ENCODE results near the gene TUBGCP2.

TUBGCP2 gene, protein sequence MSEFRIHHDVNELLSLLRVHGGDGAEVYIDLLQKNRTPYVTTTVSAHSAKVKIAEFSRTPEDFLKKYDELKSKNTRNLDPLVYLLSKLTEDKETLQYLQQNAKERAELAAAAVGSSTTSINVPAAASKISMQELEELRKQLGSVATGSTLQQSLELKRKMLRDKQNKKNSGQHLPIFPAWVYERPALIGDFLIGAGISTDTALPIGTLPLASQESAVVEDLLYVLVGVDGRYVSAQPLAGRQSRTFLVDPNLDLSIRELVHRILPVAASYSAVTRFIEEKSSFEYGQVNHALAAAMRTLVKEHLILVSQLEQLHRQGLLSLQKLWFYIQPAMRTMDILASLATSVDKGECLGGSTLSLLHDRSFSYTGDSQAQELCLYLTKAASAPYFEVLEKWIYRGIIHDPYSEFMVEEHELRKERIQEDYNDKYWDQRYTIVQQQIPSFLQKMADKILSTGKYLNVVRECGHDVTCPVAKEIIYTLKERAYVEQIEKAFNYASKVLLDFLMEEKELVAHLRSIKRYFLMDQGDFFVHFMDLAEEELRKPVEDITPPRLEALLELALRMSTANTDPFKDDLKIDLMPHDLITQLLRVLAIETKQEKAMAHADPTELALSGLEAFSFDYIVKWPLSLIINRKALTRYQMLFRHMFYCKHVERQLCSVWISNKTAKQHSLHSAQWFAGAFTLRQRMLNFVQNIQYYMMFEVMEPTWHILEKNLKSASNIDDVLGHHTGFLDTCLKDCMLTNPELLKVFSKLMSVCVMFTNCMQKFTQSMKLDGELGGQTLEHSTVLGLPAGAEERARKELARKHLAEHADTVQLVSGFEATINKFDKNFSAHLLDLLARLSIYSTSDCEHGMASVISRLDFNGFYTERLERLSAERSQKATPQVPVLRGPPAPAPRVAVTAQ

DNA sequence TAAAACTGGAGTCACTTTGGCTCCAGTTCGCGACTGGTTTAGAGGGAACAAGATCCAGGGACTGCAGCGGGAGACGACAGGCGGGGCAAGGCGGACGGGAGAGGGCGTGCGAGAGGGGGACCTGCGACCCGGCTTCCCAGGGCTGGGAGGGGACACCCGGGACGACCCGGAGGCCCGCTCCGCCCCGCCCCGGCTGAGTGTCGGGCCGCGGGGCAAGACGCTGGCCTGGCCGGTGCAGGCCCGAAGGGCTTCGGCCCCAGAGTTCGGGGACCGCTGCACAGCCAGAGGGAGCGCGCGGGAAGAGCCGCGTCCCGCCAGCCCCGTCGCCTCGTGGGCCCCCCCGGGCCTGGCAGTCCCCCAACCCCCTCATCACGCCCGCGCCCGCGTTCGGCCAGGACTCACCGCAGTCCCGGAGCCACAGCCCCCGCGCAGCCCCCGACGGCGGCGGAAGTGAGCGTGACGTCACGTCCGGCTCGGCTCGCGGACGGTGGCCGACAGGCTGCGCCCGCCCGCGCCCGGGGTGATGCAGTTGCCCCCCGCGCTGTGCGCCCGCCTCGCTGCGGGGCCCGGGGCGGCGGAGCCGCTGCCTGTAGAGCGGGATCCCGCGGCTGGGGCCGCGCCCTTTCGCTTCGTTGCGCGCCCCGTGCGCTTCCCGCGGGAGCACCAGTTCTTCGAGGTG is at the start of gene TUBGCP2, which contains the start of gene ZNF511:
TUBGCP2 (minus strand) TSS at position 452 of the 679 bp plus-strand sequence. CDS start 5,931 bp downstream, outside the sequence.
ZNF511 (plus strand) TSS at position 494 of the 679 bp plus-strand sequence; CDS start at position 524, 30 bp downstream.
- DNase-seq, result peak; percentile 68

DNA sequence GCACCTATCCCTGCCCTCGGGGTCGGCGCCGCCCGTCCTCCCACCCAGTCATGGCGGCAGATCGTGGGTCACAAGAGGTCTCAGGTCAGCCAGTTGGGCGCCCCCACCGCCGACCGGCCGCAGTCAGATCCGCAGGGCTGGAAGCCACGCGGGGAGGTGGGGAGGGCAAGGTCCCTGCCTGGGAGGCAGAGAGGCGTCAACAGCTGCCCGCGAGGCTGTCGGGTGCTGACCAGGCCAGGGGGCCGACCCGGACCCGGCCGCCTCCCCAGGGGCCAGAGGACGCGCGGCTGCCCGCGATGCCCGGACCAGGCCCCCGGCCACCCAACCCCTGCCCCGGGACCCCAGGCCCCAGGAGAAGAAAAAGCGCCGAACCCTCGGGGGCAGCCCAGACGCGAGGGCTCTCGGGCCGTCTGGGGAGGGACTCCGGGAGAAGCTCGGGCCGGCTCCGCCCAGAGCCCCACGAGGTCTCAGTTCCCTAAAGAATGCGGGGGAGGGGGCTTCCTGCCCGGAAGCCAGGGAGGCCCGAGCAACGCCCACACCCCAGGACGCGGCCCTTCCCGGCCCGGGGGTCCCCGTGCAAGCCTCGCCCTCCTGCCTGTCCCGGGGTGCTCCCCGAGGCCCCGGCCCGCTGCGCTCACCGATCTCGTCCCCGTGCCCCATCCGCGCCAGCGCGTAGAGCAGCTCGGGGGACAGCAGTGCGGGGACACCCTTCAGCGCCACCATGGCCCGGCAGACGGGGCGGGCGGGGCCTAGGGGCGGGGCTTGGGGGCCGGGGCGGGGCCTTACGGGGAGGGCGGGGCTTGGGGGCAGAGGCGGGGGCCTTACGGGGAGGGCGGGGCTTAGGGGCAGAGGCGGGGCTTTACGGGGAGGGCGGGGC is 48.9 kb upstream of the TUBGCP2 start, which contains the start of gene FUOM:
FUOM (minus strand) TSS at position 735 of the 877 bp plus-strand sequence; CDS start at position 723, 12 bp downstream.
- peak; percentile 60 for DNase-seq

DNA sequence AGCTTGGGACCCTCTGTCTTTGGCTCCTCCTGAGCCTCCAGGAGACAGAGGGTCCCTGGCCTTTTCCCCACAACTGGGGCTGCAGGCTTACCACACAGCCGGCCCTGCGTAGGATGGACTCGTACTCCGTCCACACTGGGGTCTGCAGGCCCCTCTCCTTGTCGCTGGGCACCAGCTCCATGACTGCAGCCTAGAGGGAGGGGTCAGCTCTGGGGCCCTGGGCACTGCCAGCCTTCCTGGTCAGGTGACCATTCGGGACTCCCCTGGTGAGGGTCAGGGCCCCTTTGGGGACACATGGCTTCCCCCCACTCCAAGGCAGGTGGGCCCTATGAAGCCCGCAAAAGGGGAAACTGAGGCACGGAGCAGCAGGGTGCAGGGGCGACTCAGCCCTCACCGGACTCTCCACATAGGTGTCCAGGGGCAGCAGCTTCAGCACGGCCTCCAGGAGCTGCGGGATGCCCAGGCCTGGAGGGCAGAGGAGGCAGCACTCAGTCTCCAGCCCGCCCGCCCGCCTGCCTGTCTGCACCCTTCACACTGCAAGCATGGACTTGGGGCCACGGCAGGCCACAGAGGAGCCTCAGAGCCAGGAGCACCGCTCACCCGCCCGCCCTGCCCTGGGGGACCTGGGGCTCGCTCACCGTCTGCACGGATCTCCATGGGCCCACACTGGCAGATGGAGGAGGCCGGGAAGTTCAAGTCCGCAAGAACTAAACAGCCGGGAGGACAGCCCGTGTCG is 48.0 kb upstream of the TUBGCP2 start:
- no peak for DNase-seq

DNA sequence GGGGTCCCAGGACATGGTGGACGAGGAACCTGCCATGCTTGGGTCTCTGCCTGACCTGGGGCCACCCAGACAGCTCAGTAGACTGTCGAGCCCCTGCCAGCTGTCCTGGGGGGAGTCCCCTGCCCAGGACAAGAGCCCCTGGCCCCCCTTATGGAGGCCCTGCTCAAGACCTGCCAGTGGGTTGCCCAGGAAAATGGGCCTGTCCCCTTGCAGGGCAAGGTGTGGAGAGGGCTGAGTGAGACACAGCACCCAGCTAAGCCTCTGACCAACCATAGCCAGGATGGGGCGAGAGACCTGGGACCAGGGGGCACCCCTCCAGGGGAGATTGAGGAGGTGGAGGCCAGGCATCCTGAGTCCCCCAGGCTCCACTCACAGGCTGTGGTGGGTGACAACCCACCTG is 47.3 kb upstream of the TUBGCP2 start:
- no peak for DNase-seq

DNA sequence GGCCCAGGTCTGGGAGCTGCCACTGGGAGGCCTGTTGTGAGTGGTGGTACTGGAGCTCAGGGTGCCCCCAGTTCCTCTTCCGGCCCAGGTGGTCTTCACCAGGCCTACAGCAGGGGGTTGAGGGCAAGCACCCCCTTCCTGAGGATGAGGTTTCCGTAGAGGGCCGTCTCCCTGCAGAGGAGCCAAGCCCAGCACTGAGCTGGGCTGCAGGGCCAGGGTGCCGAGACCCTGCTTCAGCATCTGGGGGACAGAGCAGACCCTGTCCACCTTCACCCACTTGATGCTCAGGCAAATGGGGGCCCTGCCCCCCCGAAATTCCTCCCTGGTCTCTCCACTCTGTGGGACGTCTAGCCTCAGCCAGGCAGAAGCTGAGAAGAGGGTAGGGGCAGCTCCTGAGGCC is 46.6 kb upstream of the TUBGCP2 start:
- DNase-seq, result no peak

DNA sequence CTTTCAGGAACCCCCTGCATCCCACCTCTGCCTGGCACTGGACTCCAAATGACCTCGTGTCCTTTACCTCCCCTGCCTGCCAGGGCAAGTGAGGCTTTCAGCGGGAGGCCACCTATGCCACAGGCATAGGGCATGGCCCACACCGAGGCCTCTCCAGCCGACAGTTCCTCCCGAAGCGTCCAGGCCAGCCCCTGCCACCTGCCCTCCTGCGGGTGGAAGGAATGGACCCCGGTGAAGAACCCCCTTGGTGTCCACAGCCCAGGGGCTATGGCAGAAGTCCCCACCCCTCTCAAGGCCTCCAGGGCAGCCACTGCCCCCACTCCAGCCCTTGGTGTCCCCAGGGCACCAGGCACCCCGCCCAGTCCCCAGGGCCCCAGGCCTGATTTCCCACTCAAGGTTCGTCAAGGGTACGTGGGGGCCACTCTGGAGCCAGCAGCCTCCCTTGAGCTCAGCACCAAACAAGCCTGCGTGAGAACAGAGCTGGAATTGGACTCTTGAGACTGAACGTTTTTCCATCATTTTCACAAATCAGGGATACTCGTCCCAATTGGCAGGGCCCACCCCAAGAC is 46.1 kb upstream of the TUBGCP2 start:
- DNase-seq, result no peak

DNA sequence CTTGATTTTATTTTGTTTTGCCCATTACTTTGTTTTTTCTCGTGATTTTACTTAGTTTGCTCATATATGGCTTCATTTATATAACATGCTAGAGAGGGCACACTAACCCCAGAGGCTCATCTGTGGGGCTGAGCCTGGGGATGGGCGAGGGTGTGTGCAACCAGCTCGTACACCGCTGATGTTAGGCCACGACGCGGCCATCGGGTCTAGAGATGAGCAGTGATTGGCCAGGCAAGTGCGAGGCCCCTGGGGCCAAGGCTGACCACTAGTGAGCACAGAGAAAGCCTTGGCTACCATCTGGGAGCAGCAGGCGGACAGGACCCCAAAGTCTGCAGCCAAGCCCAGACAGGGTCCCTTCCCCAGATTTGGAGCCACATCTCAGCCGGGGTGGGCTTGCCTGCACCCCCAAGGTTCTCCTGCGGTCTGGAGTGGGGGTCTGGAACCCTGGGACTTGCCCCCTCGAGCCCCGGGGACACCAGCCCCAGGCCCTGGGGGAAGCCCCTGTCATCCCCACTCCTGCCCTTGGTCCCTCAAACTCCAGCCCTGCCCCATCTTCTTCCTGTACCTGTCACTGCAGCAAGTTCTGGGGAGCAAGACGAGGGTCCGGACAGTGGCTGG is 45.4 kb upstream of the TUBGCP2 start:
- no peak for DNase-seq

DNA sequence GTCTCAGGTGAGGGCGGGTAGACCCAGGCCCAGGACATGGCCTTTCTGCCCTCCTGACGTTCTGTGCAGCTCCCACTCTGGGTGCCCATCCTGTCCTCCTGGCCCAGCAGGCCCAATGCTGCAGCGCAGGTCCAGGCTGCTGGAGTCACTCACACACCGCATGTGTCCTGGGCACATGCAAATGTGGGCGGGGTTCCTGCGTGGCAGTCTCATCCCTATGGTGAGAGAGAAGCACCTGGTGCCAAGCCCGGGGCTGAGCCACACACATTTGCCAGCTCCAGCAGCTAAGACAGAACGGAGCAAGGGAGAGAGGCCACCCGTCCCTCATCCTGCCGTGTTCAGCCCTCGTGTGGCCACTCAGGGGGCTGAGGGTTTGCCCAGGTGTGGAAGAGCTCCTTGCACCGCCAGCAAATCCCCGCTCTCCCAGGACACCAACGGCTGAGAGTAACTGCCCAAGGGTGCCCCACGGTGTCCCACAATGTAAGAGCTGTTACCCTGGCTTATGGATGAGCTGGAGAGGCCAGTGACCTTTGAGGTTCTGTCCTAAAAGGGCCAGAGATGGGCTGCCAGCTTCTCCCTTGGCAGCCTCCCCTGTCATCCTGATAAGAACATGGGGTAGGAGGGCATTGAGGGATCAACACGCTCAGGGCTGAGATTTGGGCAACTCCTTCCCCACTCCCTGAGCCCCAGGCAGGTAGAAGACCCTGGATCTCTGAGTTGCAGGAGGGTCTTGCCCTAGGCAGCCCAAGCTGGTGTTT is 44.7 kb upstream of the TUBGCP2 start:
- DNase-seq, result no peak

DNA sequence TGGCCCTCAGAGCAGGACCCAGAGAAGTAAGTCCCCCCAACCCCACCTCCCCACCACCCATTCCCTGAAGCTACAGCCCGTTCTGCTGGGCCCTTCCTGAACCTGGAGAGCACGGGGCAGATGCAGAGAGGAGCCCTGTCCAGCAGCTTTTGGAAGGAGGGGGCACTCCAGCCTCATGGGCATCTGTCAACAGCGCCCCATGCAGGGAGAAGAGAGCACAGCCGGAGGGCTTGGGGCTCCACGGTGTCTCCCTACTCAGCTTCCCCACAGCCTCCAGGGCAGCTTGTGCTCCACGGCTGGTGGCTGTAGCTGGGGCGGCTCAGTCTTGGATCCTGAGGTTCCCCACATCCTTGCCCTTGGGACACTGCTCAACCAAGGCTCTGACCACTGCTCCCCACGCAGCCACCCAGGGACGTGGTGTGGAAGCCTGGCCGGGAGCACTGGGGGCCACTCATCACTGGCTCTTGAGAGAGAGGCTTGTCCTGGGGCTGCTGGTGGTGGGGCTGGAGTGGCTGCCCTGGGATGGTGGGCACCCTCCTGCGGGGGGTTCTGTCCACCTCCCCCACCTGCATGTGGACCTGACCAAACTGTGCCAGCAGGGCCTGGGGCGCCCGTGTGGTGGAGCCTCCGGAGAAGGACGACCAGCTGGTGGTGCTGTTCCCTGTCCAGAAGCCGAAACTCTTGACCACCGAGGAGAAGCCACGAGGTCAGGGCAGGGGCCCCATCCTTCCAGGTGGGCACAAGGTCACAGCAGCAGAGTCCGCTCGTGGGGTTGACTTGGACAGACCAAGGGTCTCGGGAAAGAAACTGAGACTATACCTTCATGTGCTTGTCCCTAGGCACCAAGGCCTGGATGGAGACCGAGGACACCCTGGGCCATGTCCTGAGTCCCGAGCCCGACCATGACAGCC is 43.0 kb upstream of the TUBGCP2 start:
- DNase-seq, result no peak

DNA sequence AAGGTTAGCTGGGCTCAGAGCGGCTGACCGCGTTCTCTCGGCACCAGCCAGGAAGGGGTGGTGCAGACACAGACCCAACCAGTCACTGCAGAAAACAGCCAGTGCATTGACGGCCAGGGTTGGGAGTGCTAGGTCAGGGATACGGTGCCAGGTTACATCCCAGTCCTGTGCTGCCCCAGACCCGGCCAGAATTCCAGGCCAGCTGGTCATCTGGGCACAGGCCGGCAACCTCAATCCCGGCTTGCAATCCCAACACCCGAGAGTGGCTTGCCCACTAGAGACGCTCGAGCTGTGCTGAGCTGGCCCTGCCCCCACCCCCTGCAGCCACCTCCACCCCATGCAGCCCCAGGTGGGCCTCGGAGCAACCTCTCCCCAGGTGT is 42.3 kb upstream of the TUBGCP2 start:
- no peak for DNase-seq

DNA sequence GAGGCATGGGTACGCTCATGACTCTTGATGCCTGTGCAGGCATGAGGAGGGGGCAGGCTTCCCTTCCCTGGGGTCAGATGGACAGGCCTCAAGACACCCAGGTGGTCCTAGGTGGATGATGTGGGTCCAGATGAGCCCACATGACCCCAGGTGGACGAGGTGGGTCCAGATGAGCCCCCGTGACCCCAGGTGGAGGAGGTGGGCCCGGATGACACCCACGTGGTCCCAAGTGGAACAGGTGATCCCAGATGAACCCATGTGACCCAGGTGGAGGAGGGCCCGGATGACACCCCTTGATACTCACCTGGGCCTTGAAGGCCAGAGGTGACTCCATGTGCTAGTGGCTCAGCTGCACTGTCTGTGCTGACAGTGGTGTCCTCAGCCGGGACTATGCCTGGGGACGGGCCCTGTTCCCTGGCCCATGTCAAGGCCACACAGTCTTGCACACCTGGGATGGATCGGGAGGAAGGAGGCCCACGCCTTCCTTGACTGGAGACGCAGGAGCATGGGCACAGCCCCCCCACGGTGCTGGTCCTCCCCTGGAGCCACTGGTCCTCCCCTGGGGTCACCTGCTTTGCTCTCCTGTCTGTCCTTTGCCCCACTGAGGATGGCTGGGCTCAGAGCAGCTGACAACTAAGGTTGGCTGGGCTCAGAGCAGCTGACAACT is 41.7 kb upstream of the TUBGCP2 start:
- no peak for DNase-seq

DNA sequence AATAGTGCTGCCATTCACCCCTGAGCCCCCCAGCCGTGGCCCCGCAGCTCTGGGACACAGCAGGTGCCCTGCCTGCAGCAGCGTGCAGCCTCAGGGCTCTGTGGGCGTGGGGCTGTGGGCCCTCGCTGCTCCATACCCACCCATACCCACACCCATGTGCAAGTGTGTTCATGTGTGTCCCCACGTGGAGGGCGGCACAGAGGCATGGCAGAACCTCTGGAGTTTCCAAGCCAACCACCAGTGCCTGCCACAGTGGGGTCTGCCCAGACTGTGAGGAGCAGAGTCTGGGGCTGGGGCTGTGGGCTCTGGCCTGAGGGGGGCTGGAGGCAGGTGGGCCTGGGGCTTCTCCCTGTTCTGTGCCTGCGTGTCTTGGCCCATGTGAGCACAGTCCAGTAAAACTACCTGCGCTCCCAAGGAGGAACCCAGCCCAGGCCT is 40.9 kb upstream of the TUBGCP2 start:
- DNase-seq, result no peak

DNA sequence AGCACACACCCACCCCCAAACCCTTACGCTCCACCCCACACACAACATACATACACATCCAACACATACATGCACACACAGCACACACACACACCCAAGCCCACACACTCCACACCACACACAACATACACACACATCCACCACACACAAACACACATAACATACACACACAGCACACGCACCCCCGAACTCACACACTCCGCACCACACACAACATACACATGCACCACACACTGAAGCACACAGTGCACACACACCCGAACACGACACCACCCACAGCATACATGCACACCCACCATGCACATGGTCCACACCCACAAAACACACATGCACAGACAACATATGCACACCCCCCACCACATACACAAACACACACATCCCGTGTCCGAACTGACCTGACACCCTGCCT is 40.5 kb upstream of the TUBGCP2 start:
- DNase-seq, result no peak

DNA sequence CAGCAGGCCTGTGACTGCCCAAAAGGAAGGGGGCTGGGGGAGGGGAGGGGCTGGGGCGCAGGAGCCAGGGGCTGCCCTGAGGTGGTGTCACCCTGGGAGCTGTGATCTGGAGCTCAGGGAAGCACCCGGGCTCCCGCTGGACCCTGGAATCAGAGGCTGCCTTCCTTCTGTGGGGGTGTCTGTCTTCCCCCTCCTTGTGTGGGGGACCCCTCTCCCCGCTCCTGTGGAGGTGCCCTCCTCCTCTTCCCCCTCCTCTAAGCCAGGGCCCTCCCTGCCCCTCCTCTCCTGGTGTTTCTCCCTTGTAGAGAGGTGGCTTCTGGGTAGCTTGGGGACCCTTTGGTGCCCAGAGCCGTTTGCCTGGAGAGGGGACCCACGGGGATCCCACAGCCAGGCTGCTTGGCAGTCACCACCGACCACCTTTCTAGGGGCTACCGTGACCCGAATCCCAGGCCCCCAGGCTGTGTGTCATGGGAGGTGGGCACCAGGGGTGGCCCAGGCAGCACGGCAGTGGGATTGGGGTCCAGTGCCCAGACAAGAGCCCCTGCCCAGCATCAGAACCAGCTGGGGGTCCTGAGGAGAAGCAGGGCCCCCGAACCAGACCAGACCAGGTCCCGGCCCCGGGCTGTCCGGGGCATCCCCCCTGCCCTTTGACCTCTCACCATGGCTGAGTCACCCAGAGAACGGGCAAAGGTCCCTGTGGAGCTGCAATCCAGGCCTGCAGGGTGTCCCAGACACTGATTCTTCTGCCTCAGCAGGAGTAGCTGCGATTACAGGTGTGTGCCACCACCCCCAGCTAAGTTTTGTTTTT is 39.2 kb upstream of the TUBGCP2 start:
- DNase-seq, result no peak

DNA sequence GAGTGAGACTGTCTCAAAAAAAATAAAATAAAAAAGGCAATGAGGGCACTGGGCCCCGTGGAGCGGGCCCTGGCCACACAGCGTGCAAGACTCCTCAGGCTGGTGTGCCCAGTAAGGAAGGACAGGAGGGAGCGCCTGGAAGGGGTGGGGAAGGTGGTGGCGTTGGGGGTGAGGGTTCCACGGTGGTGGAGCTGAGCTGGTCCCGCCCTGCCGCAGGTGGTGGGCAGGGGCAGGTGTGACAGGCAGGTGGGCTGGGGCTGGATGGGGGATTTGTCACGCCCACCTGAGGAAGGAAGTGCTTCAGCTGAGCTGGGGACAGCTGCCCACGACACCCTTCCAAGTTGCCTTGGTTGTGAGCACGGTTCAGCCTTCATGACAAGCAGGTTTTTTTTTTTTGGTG is 37.7 kb upstream of the TUBGCP2 start:
- DNase-seq, result no peak

DNA sequence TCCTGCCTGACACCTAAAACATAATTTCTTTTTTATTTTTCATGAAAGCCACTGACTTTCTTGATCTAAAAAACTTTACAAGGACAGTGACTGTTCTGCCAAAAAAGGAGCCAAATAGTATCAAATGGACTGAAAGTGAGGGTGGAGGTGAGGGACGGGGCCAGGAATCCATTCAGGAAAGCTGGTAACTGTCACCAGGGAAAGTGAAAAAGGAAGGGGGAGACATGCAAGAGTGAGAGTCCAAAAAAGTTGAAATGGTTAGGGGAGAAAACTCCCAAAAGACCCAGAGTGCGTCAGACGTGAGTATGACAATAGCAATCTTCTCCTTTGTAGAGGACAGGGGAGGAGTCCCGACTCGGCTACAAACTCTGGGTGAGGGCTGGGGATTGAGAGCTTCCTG is 35.6 kb upstream of the TUBGCP2 start:
- DNase-seq, result no peak

DNA sequence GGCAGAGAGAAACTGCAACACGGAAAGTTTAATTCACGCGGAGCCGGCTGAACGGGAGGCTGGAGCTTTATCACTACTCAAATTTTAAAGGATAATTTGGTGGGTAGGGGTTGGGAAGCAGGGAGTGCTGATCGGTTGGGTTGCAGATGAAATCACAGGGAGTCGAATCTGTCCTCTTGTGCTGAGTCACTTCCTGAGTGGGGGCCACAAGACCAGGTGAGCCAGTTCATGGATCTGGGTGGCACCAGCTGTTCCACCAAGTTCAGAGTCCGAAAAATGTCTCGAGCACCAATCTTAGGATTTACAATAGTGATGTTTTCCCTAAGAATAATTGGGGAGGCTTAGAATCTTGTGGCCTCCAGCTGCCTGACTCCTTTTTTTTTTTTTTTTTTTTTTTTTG is 34.9 kb upstream of the TUBGCP2 start:
- DNase-seq, result no peak

Data from RPMI8226 (cell line).